HepG2 (cell line): Measurements from ENCODE around the gene RBM15B. TPM values are rescaled to one million over a fixed set of nuclear protein-coding genes. Genes with fewer than 3 reads are reported as not detected.

Experiments
- BORCS8-MEF2B ChIP-seq: sonication (generic); formaldehyde crosslinking; IDR thresholded peaks from 2 replicates; pipeline ENCODE4 v1.8.0; 2022; ENCODE audit warnings: mild to moderate bottlenecking, missing genetic modification reagents
- CERS6 ChIP-seq: sonication (generic); formaldehyde crosslinking; IDR thresholded peaks from 2 replicates; pipeline ENCODE4 v1.5.0; 2020; ENCODE audit warnings: missing genetic modification reagents
- DPF2 ChIP-seq: sonication (generic); formaldehyde crosslinking; IDR thresholded peaks from 2 replicates; pipeline ENCODE4 v1.4.0; 2020; ENCODE audit warnings: mild to moderate bottlenecking, low read depth, missing genetic modification reagents, borderline replicate concordance
- ETV5 ChIP-seq: IDR thresholded peaks from 2 replicates; pipeline ENCODE4 v1.6.1; 2018; ENCODE audit warnings: missing biosample characterization, missing genetic modification reagents, inconsistent platforms, borderline replicate concordance
- FOXK1 ChIP-seq: sonication (generic); formaldehyde crosslinking; IDR thresholded peaks from 2 replicates; pipeline ENCODE4 v1.4.0; 2020; ENCODE audit warnings: low read depth, missing genetic modification reagents, borderline replicate concordance
- HNRNPUL1 ChIP-seq: fragments of 200-400 bp; formaldehyde crosslinking; IDR thresholded peaks from 2 replicates; pipeline ENCODE4 v1.6.1; 2017; ENCODE audit warnings: low read depth, mild to moderate bottlenecking, low read length, moderate library complexity
- MIXL1 ChIP-seq: IDR thresholded peaks from 2 replicates; pipeline ENCODE4 v1.6.1; 2016
- NBN ChIP-seq: fragments of 450-650 bp; conservative IDR thresholded peaks from 2 replicates; pipeline ENCODE4 v1.6.1; 2017
- RAD21 ChIP-seq: fragments of 450-650 bp; formaldehyde crosslinking; IDR thresholded peaks from 2 replicates; pipeline ENCODE4 v1.5.0; 2020; ENCODE audit warnings: mild to moderate bottlenecking
- SNAPC4 ChIP-seq: sonication (generic); formaldehyde crosslinking; IDR thresholded peaks from 2 replicates; pipeline ENCODE4 v1.4.0; 2020; ENCODE audit warnings: mild to moderate bottlenecking, missing genetic modification reagents
- SYNCRIP ChIP-seq: fragments of 200-400 bp; formaldehyde crosslinking; IDR thresholded peaks from 2 replicates; pipeline ENCODE4 v1.6.1; 2018; ENCODE audit warnings: mild to moderate bottlenecking, low read depth, low read length; ENCODE audit not compliant: insufficient read depth
- ZNF124 ChIP-seq: sonication (generic); formaldehyde crosslinking; IDR thresholded peaks from 2 replicates; pipeline ENCODE4 v1.4.0; 2020; ENCODE audit warnings: missing genetic modification reagents
- ZNF382 ChIP-seq: sonication (generic); formaldehyde crosslinking; IDR thresholded peaks from 2 replicates; pipeline ENCODE4 v1.5.0; 2020; ENCODE audit warnings: missing genetic modification reagents, mild to moderate bottlenecking, borderline replicate concordance
- ZNF605 ChIP-seq: sonication (generic); formaldehyde crosslinking; IDR thresholded peaks from 2 replicates; pipeline ENCODE4 v1.8.0; 2022; ENCODE audit warnings: mild to moderate bottlenecking, missing genetic modification reagents
- ZNF678 ChIP-seq: sonication (generic); formaldehyde crosslinking; IDR thresholded peaks from 2 replicates; pipeline ENCODE4 v1.4.0; 2020; ENCODE audit warnings: mild to moderate bottlenecking, missing genetic modification reagents
- ZSCAN31 ChIP-seq: sonication (generic); formaldehyde crosslinking; IDR thresholded peaks from 2 replicates; pipeline ENCODE4 v1.5.0; 2020; ENCODE audit warnings: low read depth, mild to moderate bottlenecking, missing genetic modification reagents
- polyA plus RNA-seq, 8 experiments: library from polyadenylated mRNA; depleted of rRNA in 3 of 8; stranded (reverse) in 7 of 8; unstranded in 1 of 8; fragments of >200 nt; fragmentation: Illumina TruSeq in 4 of 8; extraction: Trizol in 4 of 8; gene quantifications; 2 replicates each; pipeline versions ENCODE4 v1.2.1 to v1.2.3, GENCODE V29; 2011 to 2016; ENCODE audit warnings: low read depth in 4 of 8, missing spikeins in 1 of 8, mixed read lengths in 1 of 8; ENCODE audit not compliant: insufficient read depth in 1 of 8
- total RNA-seq, 5 experiments: library from RNA; depleted of rRNA; stranded (reverse); fragments of >200 nt; fragmentation: Illumina TruSeq; extraction: Trizol; gene quantifications; 2 replicates each; pipeline ENCODE4 v1.2.3, GENCODE V29; 2016; ENCODE audit warnings: low read depth in 1 of 5
- TF ChIP-seq, protein P1 (sequence below): sonication (generic); formaldehyde crosslinking; IDR thresholded peaks from 2 replicates; pipeline ENCODE4 v1.8.1; 2023; ENCODE audit warnings: mild to moderate bottlenecking, inconsistent platforms, moderate library complexity, missing genetic modification reagents, borderline replicate concordance
- TF ChIP-seq, protein P2 (sequence below): sonication (generic); formaldehyde crosslinking; IDR thresholded peaks from 2 replicates; pipeline ENCODE4 v1.4.0; 2020; ENCODE audit warnings: mild to moderate bottlenecking, missing genetic modification reagents
- TF ChIP-seq, protein P3 (sequence below): sonication (generic); formaldehyde crosslinking; IDR thresholded peaks from 2 replicates; pipeline ENCODE4 v1.4.0; 2020; ENCODE audit warnings: missing genetic modification reagents, borderline replicate concordance

Gene RBM15B
- total and polyA plus RNA-seq, 2 of the 13 experiments (the other 11 are each of a cell fraction or from before 2014, with no cell fraction given), result 8.2 to 19.3 TPM

DNA sequence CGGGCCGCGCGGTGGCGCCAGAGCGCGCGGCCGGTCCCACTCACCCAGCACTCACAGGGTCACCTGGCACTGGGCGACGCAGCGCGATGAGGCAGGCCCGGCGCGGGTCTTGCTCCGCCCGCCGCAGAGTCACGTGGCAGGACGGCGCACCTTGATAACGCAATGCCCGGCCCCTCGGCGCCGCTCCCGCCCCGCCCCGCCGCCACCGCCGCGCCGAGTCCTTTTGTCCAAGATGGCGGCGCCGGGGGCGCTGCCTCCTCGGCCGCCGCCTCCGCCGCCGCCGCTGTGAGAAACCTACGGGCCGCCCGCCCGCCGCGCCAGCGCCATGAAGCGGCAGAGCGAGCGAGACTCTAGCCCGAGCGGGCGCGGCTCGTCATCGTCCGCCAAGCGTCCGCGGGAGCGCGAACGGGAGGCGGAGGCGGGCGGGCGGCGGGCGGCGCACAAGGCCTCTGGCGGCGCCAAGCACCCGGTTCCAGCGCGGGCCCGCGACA, at the start of gene RBM15B (continued):
- no peak for TF ChIP-seq ETV5 (CRISPR knock-in tag)
- TF ChIP-seq SYNCRIP, result no peak
- no peak for TF ChIP-seq DPF2 (CRISPR knock-in tag)
- TF ChIP-seq MIXL1 (CRISPR knock-in tag), result no peak
- peak; percentile 35; the same call in 1 of the 2 replicates for TF ChIP-seq BORCS8-MEF2B
- TF ChIP-seq, protein P1, sequence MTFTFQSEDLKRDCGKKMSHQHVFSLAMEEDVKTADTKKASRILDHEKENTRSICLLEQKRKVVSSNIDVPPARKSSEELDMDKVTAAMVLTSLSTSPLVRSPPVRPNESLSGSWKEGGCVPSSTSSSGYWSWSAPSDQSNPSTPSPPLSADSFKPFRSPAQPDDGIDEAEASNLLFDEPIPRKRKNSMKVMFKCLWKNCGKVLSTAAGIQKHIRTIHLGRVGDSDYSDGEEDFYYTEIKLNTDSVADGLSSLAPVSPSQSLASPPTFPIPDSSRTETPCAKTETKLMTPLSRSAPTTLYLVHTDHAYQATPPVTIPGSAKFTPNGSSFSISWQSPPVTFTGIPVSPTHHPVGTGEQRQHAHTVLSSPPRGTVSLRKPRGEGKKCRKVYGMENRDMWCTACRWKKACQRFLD (CRISPR knock-in tag), result no peak
- TF ChIP-seq HNRNPUL1, result no peak
- 0 out of 2 replicates have a peak, but pooled peaks have one; percentile 30 for TF ChIP-seq ZNF124 (CRISPR knock-in tag)
- TF ChIP-seq, protein P2, sequence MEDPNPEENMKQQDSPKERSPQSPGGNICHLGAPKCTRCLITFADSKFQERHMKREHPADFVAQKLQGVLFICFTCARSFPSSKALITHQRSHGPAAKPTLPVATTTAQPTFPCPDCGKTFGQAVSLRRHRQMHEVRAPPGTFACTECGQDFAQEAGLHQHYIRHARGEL, result no peak
- TF ChIP-seq SNAPC4, result no peak
- TF ChIP-seq CERS6 (CRISPR knock-in tag), result no peak
- peak; percentile 82; the same call in 1 of the 2 replicates for TF ChIP-seq FOXK1
- TF ChIP-seq NBN, result no peak
- no peak for TF ChIP-seq ZNF605 (CRISPR knock-in tag)
- TF ChIP-seq RAD21 (CRISPR knock-in tag), result peak; percentile 68
- no peak for TF ChIP-seq ZNF382 (CRISPR knock-in tag)
- no peak for TF ChIP-seq ZNF678 (CRISPR knock-in tag)
- TF ChIP-seq ZSCAN31 (CRISPR knock-in tag), result peak; percentile 95
- TF ChIP-seq, protein P3, sequence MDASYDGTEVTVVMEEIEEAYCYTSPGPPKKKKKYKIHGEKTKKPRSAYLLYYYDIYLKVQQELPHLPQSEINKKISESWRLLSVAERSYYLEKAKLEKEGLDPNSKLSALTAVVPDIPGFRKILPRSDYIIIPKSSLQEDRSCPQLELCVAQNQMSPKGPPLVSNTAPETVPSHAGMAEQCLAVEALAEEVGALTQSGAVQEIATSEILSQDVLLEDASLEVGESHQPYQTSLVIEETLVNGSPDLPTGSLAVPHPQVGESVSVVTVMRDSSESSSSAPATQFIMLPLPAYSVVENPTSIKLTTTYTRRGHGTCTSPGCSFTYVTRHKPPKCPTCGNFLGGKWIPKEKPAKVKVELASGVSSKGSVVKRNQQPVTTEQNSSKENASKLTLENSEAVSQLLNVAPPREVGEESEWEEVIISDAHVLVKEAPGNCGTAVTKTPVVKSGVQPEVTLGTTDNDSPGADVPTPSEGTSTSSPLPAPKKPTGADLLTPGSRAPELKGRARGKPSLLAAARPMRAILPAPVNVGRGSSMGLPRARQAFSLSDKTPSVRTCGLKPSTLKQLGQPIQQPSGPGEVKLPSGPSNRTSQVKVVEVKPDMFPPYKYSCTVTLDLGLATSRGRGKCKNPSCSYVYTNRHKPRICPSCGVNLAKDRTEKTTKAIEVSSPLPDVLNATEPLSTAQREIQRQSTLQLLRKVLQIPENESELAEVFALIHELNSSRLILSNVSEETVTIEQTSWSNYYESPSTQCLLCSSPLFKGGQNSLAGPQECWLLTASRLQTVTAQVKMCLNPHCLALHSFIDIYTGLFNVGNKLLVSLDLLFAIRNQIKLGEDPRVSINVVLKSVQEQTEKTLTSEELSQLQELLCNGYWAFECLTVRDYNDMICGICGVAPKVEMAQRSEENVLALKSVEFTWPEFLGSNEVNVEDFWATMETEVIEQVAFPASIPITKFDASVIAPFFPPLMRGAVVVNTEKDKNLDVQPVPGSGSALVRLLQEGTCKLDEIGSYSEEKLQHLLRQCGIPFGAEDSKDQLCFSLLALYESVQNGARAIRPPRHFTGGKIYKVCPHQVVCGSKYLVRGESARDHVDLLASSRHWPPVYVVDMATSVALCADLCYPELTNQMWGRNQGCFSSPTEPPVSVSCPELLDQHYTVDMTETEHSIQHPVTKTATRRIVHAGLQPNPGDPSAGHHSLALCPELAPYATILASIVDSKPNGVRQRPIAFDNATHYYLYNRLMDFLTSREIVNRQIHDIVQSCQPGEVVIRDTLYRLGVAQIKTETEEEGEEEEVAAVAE (CRISPR knock-in tag), result no peak
